BE2C (cell line): ENCODE measurements around the gene CLEC11A.
A peak's percentile ranks its signal among the peaks of the same experiment; 100 is the strongest.
"Not testable (repeated sequence)": the region's sequence is repeated elsewhere in the genome, so short reads cannot be mapped to it uniquely, and the experiment has no call there.

Experiments
- DNase-seq: peaks from one replicate; pipeline ENCODE4 v3.0.0-alpha.2; 2020
- H3K27me3 ChIP-seq: fragments of 250-450 bp; sonication (Bioruptor Pico); 2 replicates; pipeline ENCODE4 v1.5.1; 2020; ENCODE audit warnings: mild to moderate bottlenecking
- H3K36me3 ChIP-seq: fragments of 250-450 bp; sonication (Bioruptor Pico); 2 replicates; pipeline ENCODE4 v1.5.1; 2020; ENCODE audit warnings: mild to moderate bottlenecking
- H3K4me1 ChIP-seq: fragments of 250-450 bp; sonication (Bioruptor Pico); 2 replicates; pipeline ENCODE4 v1.5.1; 2020
- H3K4me3 ChIP-seq: 2 replicates; pipeline ENCODE4 v1.5.1; 2011; ENCODE audit warnings: low read depth, low read length
- H3K9me3 ChIP-seq: fragments of 250-450 bp; sonication (Bioruptor Pico); 2 replicates; pipeline ENCODE4 v1.5.1; 2020
- TF ChIP-seq, protein P1 (sequence below): IDR thresholded peaks from 2 replicates; pipeline ENCODE4 v1.5.1; 2012; ENCODE audit warnings: mild to moderate bottlenecking, low read depth, low read length

Gene CLEC11A

DNA sequence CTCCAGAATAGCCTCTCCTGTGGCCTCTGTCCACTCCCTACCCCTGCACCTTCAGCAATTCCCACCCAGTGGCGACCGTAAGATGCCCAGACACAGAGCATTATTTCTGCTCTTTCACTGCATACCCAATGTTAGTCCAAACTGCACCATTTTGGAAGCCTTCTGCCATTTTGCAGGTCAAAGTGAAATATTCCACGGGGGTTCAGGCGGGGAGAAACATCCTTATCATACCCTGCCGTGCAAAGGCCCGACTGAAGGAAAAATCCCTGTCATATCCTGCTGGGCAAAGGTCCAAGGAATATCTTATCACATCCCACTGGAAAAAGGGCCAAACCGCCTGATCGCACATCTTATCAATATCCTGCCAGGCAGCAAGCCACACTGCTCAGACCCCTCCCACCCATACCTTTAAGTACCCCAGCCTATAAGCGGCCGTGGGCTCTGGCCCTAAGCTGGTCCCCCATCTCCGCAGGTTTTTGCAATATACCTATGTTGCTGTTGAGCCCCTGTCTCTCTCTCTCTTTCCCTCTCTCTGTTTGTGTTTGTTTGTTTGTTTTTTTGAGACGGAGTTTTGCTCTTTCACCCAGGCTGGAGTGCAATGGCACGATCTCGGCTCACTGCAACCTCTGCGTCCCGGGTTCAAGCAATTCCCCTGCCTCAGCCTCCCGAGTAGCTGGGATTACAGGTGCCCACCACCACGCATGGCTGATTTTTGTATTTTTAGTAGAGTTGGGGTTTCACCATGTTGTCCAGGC, 18.2 kb downstream of the CLEC11A start:
- no peak for DNase-seq
- no peaks in the 10 kb centered on the region for H3K36me3 ChIP-seq
- H3K4me3 ChIP-seq = no peak overlapping the region
- TF ChIP-seq, protein P1, sequence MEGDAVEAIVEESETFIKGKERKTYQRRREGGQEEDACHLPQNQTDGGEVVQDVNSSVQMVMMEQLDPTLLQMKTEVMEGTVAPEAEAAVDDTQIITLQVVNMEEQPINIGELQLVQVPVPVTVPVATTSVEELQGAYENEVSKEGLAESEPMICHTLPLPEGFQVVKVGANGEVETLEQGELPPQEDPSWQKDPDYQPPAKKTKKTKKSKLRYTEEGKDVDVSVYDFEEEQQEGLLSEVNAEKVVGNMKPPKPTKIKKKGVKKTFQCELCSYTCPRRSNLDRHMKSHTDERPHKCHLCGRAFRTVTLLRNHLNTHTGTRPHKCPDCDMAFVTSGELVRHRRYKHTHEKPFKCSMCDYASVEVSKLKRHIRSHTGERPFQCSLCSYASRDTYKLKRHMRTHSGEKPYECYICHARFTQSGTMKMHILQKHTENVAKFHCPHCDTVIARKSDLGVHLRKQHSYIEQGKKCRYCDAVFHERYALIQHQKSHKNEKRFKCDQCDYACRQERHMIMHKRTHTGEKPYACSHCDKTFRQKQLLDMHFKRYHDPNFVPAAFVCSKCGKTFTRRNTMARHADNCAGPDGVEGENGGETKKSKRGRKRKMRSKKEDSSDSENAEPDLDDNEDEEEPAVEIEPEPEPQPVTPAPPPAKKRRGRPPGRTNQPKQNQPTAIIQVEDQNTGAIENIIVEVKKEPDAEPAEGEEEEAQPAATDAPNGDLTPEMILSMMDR = no peak
- no peaks in the 10 kb centered on the region for H3K9me3 ChIP-seq
- H3K27me3 ChIP-seq = peaks cover 71% of the 10 kb centered on the region
- H3K4me1 ChIP-seq = no peaks in the 10 kb centered on the region

DNA sequence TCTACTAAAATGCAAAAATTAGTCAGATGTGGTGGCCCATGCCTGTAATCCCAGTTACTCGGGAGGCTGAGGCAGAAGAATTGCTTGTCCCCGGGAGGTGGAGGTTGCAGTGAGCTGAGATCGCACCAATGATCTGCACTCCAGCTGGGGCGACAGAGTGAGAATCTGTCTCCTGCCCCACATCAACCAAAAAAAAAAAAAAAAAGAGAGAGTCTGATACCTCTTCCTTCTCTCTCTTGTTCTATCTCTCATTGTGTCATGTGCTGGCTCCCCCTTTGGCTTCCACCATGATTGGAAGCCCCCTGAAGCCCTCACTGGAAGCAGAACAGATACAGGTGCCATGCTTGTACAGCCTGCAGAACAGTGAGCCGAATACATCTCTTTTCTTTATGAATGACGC, 20.4 kb downstream of the CLEC11A start:
- no peak for DNase-seq
- peaks cover 49% of the 10 kb centered on the region for H3K27me3 ChIP-seq
- no peaks in the 10 kb centered on the region for H3K4me1 ChIP-seq
- TF ChIP-seq, protein P1 = no peak
- no peaks in the 10 kb centered on the region for H3K9me3 ChIP-seq
- no peaks in the 10 kb centered on the region for H3K36me3 ChIP-seq
- H3K4me3 ChIP-seq = no peak overlapping the region

DNA sequence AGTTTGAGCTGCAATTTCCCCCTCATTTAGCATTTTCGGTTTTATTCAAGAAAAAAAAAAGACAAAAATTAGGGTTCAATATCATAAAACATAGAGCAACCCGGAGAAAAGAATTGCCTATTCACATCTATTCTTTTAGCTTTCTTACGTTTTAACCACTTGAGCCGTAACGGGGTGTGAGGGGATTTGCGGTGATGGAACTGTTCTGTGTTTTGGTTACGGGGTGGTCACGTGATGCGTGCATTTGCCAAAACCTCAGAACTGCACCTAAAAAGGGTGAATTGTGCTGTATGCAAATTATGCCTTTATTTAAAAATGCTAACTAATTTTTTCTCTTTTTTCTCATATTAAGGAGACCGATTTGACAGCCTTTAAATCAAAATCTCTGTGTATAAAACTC, 22.1 kb downstream of the CLEC11A start:
- no peak for DNase-seq
- Histone ChIP-seq H3K27me3 (peaks cover 32% of the 10 kb centered on the region), H3K9me3 (no peaks in the 10 kb centered on the region), H3K36me3 (no peaks in the 10 kb centered on the region), H3K4me3 (no peak overlapping the region), H3K4me1 (no peaks in the 10 kb centered on the region)
- TF ChIP-seq, protein P1 = no peak

GRCh38 chr19:50747141-50747540, 24.0 kb downstream of the CLEC11A start:
- H3K4me3 ChIP-seq, DNase-seq, H3K36me3 ChIP-seq, H3K4me1 ChIP-seq, H3K9me3 ChIP-seq: not testable (repeated sequence)
- peaks cover 15% of the 10 kb centered on the region for H3K27me3 ChIP-seq

- Histone ChIP-seq H3K27me3 (peaks cover 13% of the 10 kb centered on the region), H3K4me3 (no peak overlapping the region), H3K36me3 (no peaks in the 10 kb centered on the region), H3K4me1 (no peaks in the 10 kb centered on the region), H3K9me3 (no peaks in the 10 kb centered on the region)
- TF ChIP-seq, protein P1 = no peak
- DNase-seq = no peak
Measured at GRCh38 chr19:50749490-50749889, 26.3 kb downstream of the CLEC11A start.

DNA sequence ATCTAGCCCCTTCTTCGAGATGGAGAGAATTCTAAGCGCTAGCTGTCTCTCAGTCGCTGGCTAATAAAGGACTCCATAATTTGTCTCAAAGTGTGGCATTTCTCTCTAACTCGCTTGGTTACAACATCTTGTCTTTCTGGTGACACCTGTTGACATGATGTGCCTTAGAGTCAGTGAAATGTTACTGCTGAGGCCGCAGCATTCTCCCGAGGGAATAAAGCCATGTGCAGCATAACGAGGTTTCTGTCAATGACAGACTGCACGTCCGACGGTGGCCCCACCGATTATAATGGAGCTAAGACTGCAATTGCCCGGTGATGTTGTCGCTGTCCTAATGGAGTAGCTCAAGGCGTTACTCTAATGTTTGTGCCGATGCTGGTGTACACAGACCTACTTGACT, 26.8 kb downstream of the CLEC11A start:
- Histone ChIP-seq H3K36me3 (no peaks in the 10 kb centered on the region), H3K27me3 (peaks cover 9% of the 10 kb centered on the region), H3K4me1 (no peaks in the 10 kb centered on the region), H3K4me3 (no peak overlapping the region), H3K9me3 (no peaks in the 10 kb centered on the region)
- peak; percentile 43 for DNase-seq
- TF ChIP-seq, protein P1 = no peak

GRCh38 chr19:50753879-50754278, 30.7 kb downstream of the CLEC11A start:
- no peak for DNase-seq
- no peaks in the 10 kb centered on the region for H3K36me3 ChIP-seq
- H3K27me3 ChIP-seq = peaks cover 12% of the 10 kb centered on the region
- no peaks in the 10 kb centered on the region for H3K9me3 ChIP-seq
- no peaks in the 10 kb centered on the region for H3K4me1 ChIP-seq
- TF ChIP-seq, protein P1 = no peak
- no peak overlapping the region for H3K4me3 ChIP-seq

- H3K4me3 ChIP-seq, H3K36me3 ChIP-seq, H3K4me1 ChIP-seq, H3K9me3 ChIP-seq, DNase-seq: not testable (repeated sequence)
- peaks cover 12% of the 10 kb centered on the region for H3K27me3 ChIP-seq
Measured at GRCh38 chr19:50756244-50756643, 33.1 kb downstream of the CLEC11A start.

GRCh38 chr19:50757624-50758023, 34.5 kb downstream of the CLEC11A start:
- H3K36me3 ChIP-seq, DNase-seq, H3K9me3 ChIP-seq, H3K4me1 ChIP-seq, H3K4me3 ChIP-seq: not testable (repeated sequence)
- peaks cover 12% of the 10 kb centered on the region for H3K27me3 ChIP-seq

DNA sequence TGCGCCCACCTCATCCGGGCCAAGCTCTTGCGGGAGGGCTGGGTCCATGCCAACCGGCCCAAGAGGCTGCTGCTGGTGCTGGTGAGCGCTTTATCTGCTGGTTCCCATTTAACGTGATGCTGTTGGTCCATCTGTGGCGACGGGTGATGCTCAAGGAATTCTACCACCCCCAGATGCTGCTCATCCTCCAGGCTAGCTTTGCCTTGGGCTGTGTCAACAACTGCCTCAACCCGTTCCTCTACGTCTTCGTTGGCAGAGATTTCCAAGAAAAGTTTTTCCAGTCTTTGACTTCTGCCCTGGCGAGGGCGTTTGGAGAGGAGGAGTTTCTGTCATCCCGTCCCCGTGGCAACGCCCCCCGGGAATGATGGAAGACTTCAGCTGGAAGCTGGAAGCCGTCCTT, 35.9 kb downstream of the CLEC11A start:
- H3K4me1 ChIP-seq, H3K36me3 ChIP-seq, H3K4me3 ChIP-seq, H3K9me3 ChIP-seq, DNase-seq, H3K27me3 ChIP-seq: not testable (repeated sequence)
